HepG2 (cell line): ENCODE data around the gene RALY. TPM values are rescaled to one million over a fixed set of nuclear protein-coding genes. Genes with fewer than 3 reads are reported as not detected.

ENCODE experiments used
- ETV6 ChIP-seq: sonication (generic); formaldehyde crosslinking; conservative IDR thresholded peaks from 2 replicates; pipeline ENCODE4 v1.4.0; 2020; ENCODE audit warnings: missing genetic modification reagents
- GATA4 ChIP-seq: sonication (generic); IDR thresholded peaks from 2 replicates; pipeline ENCODE4 v1.6.1; 2016; ENCODE audit warnings: antibody characterized with exemption, low read depth, borderline replicate concordance
- GATAD1 ChIP-seq: IDR thresholded peaks from 2 replicates; pipeline ENCODE4 v1.6.1; 2016; ENCODE audit warnings: missing genetic modification reagents, missing compliant biosample characterization
- HOXA3 ChIP-seq: sonication (generic); formaldehyde crosslinking; IDR thresholded peaks from 2 replicates; pipeline ENCODE4 v1.5.0; 2020; ENCODE audit warnings: missing genetic modification reagents
- ISL2 ChIP-seq: sonication (generic); formaldehyde crosslinking; IDR thresholded peaks from 2 replicates; pipeline ENCODE4 v1.5.0; 2020; ENCODE audit warnings: missing genetic modification reagents
- KDM3A ChIP-seq: IDR thresholded peaks from 2 replicates; pipeline ENCODE4 v1.6.1; 2018; ENCODE audit warnings: low read depth, missing compliant biosample characterization
- MTF2 ChIP-seq: sonication (generic); formaldehyde crosslinking; IDR thresholded peaks from 2 replicates; pipeline ENCODE4 v1.5.0; 2020; ENCODE audit warnings: missing genetic modification reagents, borderline replicate concordance
- PHF8 ChIP-seq: sonication (generic); formaldehyde crosslinking; IDR thresholded peaks from 2 replicates; pipeline ENCODE4 v1.5.0; 2020; ENCODE audit warnings: missing genetic modification reagents
- POGZ ChIP-seq: sonication (generic); formaldehyde crosslinking; IDR thresholded peaks from 2 replicates; pipeline ENCODE4 v1.4.0; 2020; ENCODE audit warnings: mild to moderate bottlenecking, missing genetic modification reagents
- ZMAT5 ChIP-seq: sonication (generic); formaldehyde crosslinking; IDR thresholded peaks from 2 replicates; pipeline ENCODE4 v1.5.0; 2020; ENCODE audit warnings: mild to moderate bottlenecking, low read depth, missing genetic modification reagents, borderline replicate concordance
- ZNF354B ChIP-seq: sonication (generic); formaldehyde crosslinking; IDR thresholded peaks from 2 replicates; pipeline ENCODE4 v1.8.0; 2022; ENCODE audit warnings: mild to moderate bottlenecking, missing genetic modification reagents
- ZNF512B ChIP-seq: sonication (generic); formaldehyde crosslinking; IDR thresholded peaks from 2 replicates; pipeline ENCODE4 v1.5.1; 2020; ENCODE audit warnings: missing genetic modification reagents, mild to moderate bottlenecking, borderline replicate concordance
- ZNF770 ChIP-seq: sonication (generic); formaldehyde crosslinking; IDR thresholded peaks from 2 replicates; pipeline ENCODE4 v1.5.0; 2020; ENCODE audit warnings: mild to moderate bottlenecking, missing genetic modification reagents
- polyA plus RNA-seq, 8 experiments: library from polyadenylated mRNA; depleted of rRNA in 3 of 8; stranded (reverse) in 7 of 8; unstranded in 1 of 8; fragments of >200 nt; fragmentation: Illumina TruSeq in 4 of 8; extraction: Trizol in 4 of 8; gene quantifications; 2 replicates each; pipeline versions ENCODE4 v1.2.1 to v1.2.3, GENCODE V29; 2011 to 2016; ENCODE audit warnings: low read depth in 4 of 8, missing spikeins in 1 of 8, mixed read lengths in 1 of 8; ENCODE audit not compliant: insufficient read depth in 1 of 8
- total RNA-seq, 5 experiments: library from RNA; depleted of rRNA; stranded (reverse); fragments of >200 nt; fragmentation: Illumina TruSeq; extraction: Trizol; gene quantifications; 2 replicates each; pipeline ENCODE4 v1.2.3, GENCODE V29; 2016; ENCODE audit warnings: low read depth in 1 of 5
- TF ChIP-seq, protein P1 (sequence below): sonication (generic); formaldehyde crosslinking; IDR thresholded peaks from 2 replicates; pipeline ENCODE4 v1.4.0; 2020; ENCODE audit warnings: missing genetic modification reagents
- TF ChIP-seq, protein P2 (sequence below): conservative IDR thresholded peaks from 2 replicates; pipeline ENCODE4 v1.6.1; 2018; ENCODE audit warnings: missing genetic modification reagents
- TF ChIP-seq, protein P3 (sequence below): sonication (generic); formaldehyde crosslinking; IDR thresholded peaks from 2 replicates; pipeline ENCODE4 v1.8.1; 2023; ENCODE audit warnings: missing genetic modification reagents, mild to moderate bottlenecking, borderline replicate concordance
- TF ChIP-seq, protein P4 (sequence below): sonication (generic); formaldehyde crosslinking; IDR thresholded peaks from 2 replicates; pipeline ENCODE4 v1.4.0; 2020; ENCODE audit warnings: mild to moderate bottlenecking, missing genetic modification reagents

RALY gene
- total and polyA plus RNA-seq, 2 of the 13 experiments (the other 11 are each of a cell fraction or from before 2014, with no cell fraction given): 178 to 186 TPM

GRCh38 chr20:33992923-33993575 lies 662 bp upstream of the RALY start (continued):
- TF ChIP-seq, protein P1, sequence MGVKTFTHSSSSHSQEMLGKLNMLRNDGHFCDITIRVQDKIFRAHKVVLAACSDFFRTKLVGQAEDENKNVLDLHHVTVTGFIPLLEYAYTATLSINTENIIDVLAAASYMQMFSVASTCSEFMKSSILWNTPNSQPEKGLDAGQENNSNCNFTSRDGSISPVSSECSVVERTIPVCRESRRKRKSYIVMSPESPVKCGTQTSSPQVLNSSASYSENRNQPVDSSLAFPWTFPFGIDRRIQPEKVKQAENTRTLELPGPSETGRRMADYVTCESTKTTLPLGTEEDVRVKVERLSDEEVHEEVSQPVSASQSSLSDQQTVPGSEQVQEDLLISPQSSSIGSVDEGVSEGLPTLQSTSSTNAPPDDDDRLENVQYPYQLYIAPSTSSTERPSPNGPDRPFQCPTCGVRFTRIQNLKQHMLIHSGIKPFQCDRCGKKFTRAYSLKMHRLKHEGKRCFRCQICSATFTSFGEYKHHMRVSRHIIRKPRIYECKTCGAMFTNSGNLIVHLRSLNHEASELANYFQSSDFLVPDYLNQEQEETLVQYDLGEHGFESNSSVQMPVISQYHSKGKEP (CRISPR knock-in tag): peak; percentile 65; the same call in 1 of the 2 replicates
- TF ChIP-seq GATA4: peak; percentile 75; the same call in 1 of the 2 replicates
- no peak for TF ChIP-seq MTF2 (CRISPR knock-in tag)
- peak; percentile 32; the same call in 1 of the 2 replicates for TF ChIP-seq ISL2 (CRISPR knock-in tag)
- TF ChIP-seq KDM3A (CRISPR knock-in tag): peak; percentile 85; the same call in 1 of the 2 replicates
- TF ChIP-seq, protein P2, sequence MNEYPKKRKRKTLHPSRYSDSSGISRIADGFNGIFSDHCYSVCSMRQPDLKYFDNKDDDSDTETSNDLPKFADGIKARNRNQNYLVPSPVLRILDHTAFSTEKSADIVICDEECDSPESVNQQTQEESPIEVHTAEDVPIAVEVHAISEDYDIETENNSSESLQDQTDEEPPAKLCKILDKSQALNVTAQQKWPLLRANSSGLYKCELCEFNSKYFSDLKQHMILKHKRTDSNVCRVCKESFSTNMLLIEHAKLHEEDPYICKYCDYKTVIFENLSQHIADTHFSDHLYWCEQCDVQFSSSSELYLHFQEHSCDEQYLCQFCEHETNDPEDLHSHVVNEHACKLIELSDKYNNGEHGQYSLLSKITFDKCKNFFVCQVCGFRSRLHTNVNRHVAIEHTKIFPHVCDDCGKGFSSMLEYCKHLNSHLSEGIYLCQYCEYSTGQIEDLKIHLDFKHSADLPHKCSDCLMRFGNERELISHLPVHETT (CRISPR knock-in tag): peak; percentile 75
- TF ChIP-seq, protein P3, sequence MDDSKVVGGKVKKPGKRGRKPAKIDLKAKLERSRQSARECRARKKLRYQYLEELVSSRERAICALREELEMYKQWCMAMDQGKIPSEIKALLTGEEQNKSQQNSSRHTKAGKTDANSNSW (CRISPR knock-in tag): 0 out of 2 replicates have a peak, but pooled peaks have one; percentile 4
- TF ChIP-seq, protein P4, sequence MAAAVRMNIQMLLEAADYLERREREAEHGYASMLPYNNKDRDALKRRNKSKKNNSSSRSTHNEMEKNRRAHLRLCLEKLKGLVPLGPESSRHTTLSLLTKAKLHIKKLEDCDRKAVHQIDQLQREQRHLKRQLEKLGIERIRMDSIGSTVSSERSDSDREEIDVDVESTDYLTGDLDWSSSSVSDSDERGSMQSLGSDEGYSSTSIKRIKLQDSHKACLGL: peak; percentile 30; the same call in 1 of the 2 replicates
- 0 out of 2 replicates have a peak, but pooled peaks have one; percentile 37 for TF ChIP-seq ZNF512B (CRISPR knock-in tag)
- TF ChIP-seq ZNF770: peak; percentile 70; the same call in 1 of the 2 replicates
- no peak for TF ChIP-seq ZNF354B (CRISPR knock-in tag)
- peak; percentile 16; the same call in 1 of the 2 replicates for TF ChIP-seq POGZ (CRISPR knock-in tag)
- TF ChIP-seq GATAD1: peak; percentile 83
- TF ChIP-seq ETV6 (CRISPR knock-in tag): 0 out of 2 replicates have a peak, but pooled peaks have one; percentile 36
- TF ChIP-seq ZMAT5 (CRISPR knock-in tag): no peak
- peak; percentile 72; the same call in 1 of the 2 replicates for TF ChIP-seq HOXA3 (CRISPR knock-in tag)
- peak; percentile 85 for TF ChIP-seq PHF8 (CRISPR knock-in tag)
